OCI-LY3 (cell line): ENCODE measurements around the gene ITPKB.

Source experiments
- EZH2phosphoT487 ChIP-seq: fragments of 200-600 bp; shearing (Covaris generic); IDR thresholded peaks from 2 replicates; pipeline ENCODE4 v1.6.1; 2018; ENCODE audit warnings: antibody characterized with exemption, mixed run types, low read depth
- TF ChIP-seq, protein P1 (sequence below): fragments of 200-600, 300-600 bp; sonication (generic); IDR thresholded peaks from 2 replicates; pipeline ENCODE4 v1.5.1; 2014; ENCODE audit warnings: antibody characterized with exemption, low read length, low read depth

DNA sequence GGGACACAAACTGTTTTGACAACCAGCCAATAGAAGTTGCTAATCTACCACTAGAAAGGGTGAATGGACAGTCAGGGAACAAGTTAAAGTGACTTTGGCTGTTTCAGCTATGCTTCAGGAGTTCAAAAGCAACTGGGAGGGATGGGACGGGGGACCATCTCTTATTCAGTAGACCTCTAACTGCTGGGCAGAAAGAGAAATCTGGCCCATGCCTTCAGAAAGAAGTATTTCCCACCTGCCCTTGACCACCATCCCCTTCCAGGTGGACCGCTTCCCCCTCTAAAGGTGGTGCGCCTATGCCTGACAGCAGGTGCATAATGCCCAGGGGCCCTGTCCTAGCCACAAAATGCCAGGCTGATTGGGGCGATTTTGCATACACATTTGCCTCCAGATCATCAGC, 5.2 kb downstream of the ITPKB start:
- TF ChIP-seq, protein P1, sequence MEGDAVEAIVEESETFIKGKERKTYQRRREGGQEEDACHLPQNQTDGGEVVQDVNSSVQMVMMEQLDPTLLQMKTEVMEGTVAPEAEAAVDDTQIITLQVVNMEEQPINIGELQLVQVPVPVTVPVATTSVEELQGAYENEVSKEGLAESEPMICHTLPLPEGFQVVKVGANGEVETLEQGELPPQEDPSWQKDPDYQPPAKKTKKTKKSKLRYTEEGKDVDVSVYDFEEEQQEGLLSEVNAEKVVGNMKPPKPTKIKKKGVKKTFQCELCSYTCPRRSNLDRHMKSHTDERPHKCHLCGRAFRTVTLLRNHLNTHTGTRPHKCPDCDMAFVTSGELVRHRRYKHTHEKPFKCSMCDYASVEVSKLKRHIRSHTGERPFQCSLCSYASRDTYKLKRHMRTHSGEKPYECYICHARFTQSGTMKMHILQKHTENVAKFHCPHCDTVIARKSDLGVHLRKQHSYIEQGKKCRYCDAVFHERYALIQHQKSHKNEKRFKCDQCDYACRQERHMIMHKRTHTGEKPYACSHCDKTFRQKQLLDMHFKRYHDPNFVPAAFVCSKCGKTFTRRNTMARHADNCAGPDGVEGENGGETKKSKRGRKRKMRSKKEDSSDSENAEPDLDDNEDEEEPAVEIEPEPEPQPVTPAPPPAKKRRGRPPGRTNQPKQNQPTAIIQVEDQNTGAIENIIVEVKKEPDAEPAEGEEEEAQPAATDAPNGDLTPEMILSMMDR = no peak
- TF ChIP-seq EZH2phosphoT487 = no peak
